8988T (cell line): ENCODE results near the gene PTPRD.
"Not testable (repeated sequence)": the region's sequence is repeated elsewhere in the genome, so short reads cannot be mapped to it uniquely, and the experiment has no call there.

Source experiments
- DNase-seq: peaks from one replicate; pipeline ENCODE4 v3.0.0; 2011

Gene PTPRD

GRCh38 chr9:8946461-8946860, 1666.3 kb downstream of the PTPRD start:
- no peak for DNase-seq

- DNase-seq, result no peak
These were observed 1669.4 kb downstream of the PTPRD start for GRCh38 chr9:8943392-8943791.

- no peak for DNase-seq
These were observed 1672.2 kb downstream of the PTPRD start for GRCh38 chr9:8940650-8941049.

- no peak for DNase-seq
These were observed 1686.3 kb downstream of the PTPRD start for GRCh38 chr9:8926461-8926860.

- no peak for DNase-seq
These were observed 1688.2 kb downstream of the PTPRD start for GRCh38 chr9:8924562-8924961.

GRCh38 chr9:8920478-8921183, 1692.2 kb downstream of the PTPRD start:
- not testable (repeated sequence) for DNase-seq

- no peak for DNase-seq
These were observed 1694.7 kb downstream of the PTPRD start for GRCh38 chr9:8917956-8918739.

GRCh38 chr9:8916771-8917170, 1696.0 kb downstream of the PTPRD start:
- no peak for DNase-seq

GRCh38 chr9:8907868-8908267, 1704.9 kb downstream of the PTPRD start:
- DNase-seq, result no peak

DNA sequence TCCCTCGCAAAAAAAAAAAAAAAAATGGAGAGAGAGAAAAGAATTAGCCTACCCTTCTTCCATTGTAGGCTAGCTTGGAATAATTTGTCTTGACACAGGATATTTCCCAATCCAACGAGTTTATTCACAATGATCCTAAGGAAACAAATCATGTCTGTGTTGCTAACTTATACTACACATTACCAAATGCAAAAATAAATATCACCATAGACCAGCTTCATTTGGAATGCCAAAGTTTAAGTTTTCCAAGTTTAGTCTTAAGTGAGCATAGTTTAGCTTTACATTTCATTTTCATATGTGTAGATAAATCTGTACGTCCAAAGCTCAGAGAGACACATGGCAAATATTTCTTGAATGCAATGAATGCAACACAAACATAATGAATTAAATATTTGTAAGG, 1707.1 kb downstream of the PTPRD start:
- DNase-seq, result no peak

GRCh38 chr9:8904771-8905515, 1707.9 kb downstream of the PTPRD start:
- no peak for DNase-seq

GRCh38 chr9:8903077-8903476, 1709.7 kb downstream of the PTPRD start:
- DNase-seq, result no peak

DNA sequence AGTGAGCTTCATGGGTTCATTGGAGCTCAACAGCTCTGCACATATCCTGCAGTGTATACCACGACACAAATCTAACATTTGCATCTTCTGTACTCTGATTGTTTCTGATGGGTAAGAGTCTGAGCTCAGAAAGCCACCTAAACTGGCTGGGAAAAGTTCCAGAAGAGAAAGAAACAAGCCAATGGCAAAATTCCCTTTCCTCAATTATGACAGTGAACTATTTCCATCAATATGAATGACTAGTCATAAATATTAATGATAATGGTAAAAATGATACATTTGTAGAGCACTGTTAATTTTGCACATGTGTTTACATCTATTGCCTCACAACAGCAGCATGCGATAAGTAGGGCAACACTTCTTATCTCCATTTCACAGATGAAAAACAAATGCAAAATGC, 1711.7 kb downstream of the PTPRD start:
- DNase-seq, result no peak

DNA sequence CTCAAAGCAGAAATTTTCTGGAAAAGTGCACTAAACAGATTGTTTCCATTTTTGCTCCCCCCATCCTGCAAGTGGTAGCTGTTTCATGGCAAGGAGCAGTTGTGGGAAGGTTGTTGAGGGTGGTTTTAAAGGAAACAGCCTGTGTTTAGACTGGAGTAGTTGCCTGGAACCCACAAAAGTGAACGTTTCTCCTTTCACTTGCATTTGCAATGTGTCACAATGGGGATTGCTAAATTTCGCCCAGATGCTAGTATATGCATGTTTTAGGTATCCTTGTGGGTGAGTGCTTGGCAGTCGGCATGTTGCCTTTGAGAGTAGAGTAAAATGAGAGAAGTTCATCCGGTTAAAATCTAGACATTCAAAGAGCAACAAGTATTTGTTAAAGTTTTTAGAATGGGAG, 1713.3 kb downstream of the PTPRD start:
- no peak for DNase-seq

DNA sequence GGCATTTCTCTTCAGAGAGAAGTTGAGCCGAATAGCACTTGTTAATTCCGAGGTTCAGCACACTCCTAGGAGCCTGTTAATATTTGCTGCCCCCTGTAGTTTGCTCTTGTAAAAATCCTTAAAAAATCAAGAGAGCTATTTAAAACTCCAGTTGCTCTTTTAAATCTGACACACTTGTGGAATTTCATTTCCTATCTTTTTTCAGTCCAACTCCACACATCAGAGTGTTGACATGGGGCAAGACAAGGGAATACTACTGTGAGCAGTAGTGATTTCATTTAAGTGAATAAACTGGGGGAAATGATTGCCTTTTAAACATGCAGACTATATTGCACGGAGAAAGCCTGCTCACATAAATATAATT, 1717.0 kb downstream of the PTPRD start:
- no peak for DNase-seq

- DNase-seq, result no peak
These were observed 1717.5 kb downstream of the PTPRD start for GRCh38 chr9:8895106-8895860.

DNA sequence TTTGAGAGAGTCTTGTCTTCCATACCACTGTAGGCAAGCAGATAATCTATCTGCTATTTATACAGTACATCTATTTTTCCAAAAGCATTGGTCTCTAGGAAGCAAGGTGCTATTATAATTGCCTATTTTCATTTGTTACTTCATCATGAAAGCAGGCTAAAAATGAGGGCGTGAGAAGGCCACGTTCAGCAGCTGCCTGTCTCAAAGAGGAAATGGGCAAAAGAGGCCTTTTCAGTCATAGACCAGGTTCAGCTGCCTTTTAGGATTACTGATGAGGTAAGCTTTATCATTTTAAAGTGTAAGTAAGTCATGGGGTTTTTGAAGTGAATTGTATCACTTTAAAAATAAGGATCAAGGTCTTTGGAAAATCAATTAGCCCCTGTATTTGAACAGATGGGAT, 1722.1 kb downstream of the PTPRD start:
- no peak for DNase-seq

DNA sequence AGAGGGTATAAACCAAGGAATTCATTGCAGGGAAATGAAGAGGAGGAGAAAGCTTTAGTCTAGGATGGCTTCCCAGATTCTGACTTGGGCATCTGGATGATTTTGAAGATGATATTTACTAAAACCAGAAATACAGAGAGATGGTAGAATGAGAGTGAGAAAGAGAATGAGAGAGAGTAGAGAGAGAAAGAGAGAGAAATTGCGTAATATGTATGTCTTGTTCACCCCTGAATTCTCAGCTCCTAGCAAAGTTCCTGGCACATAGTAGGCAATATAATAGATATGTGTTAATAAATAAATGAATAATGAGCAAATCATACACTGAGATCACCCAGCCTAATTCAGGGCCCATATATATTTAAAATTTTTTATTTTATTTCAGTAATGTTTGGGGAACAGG, 1723.7 kb downstream of the PTPRD start:
- no peak for DNase-seq

- DNase-seq, result no peak
These were observed 1724.2 kb downstream of the PTPRD start for GRCh38 chr9:8888591-8888990.

- DNase-seq, result no peak
These were observed 1725.4 kb downstream of the PTPRD start for GRCh38 chr9:8887369-8887768.

GRCh38 chr9:8883321-8883720, 1729.5 kb downstream of the PTPRD start:
- DNase-seq, result no peak

- DNase-seq, result no peak
These were observed 1732.7 kb downstream of the PTPRD start for GRCh38 chr9:8880060-8880459.

GRCh38 chr9:8879284-8879683, 1733.5 kb downstream of the PTPRD start:
- DNase-seq, result no peak
